NCI-H128 (cell line): ENCODE results near the gene RRP12.
"Not testable (repeated sequence)": the region's sequence is repeated elsewhere in the genome, so short reads cannot be mapped to it uniquely, and the experiment has no call there.

Experiments
- DNase-seq: peaks from one replicate; lab custom pipeline; 2025; ENCODE audit not compliant: unreplicated experiment; lab: John Stamatoyannopoulos, UW

RRP12 gene

DNA sequence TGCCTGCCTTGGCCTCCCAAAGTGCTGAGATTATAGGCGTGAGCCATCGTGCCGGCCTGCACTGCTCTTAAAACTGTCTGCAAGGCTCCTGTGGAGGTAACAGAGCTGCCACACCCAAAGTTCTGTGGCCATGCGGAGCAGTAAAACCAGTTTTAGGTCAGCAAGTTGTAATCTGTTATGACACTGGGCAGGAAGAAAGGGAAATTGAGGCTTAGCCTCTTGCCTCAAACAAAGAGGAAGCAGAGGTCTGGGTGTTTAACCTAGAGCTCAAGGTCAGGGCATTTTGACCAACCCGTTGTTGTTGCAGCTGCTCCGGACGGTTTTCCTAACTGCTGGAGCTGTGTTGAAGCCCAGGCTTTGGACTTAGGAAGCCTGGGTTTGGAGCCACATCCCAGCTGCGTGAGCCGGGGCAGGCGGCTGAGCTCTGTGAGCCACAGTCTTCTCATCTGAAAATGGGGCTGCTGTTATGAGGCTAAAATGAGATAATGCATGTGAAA is 7.4 kb upstream of the RRP12 start:
- DNase-seq = no peak

DNA sequence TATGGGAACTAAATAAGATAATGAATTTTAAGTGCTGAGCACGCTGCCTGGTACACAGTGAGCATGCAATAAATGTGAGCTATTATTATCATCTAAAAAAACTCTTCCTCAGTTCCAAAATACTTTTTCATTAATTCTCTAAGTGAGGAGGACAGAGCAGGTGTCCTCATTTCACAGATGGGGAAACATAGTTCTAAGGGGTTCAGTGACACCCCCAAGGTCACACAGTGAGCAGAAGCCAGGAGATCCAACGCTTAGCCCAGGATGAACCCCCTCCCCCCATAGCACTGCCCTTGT is 6.8 kb upstream of the RRP12 start:
- no peak for DNase-seq

DNA sequence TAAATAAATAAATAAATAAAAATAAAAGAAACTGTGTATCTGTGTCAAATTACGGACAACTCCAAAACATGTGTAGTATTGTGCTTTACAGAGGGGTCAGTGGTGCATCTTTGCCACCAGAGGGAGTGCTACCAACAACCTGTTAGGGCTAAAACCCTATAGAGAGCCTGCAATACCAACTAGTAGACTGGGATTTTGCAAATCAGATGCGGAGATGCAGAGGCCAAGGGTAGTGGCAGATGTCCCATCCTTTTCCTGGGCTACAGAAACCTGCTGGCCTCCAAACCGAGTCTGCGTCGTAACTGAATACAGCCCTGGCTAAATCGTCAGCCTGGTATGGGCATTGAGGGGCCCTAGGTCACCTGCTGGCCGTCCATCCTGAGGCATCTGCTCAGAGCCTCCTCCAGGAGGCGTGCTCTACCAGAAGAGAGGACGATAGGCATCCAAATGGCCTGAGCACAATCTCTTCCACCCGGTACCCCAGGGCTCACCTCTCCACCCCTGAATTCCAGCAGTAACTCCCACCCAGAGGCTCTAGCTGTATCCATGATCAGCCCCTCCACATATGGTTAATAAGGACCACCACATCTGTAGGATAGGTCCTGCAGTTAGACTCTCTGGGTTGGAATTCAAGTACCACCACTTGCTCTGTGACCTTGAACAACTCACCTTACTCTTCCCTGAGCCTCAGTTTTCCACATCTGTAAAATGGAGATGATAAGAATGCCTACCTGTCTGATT is 6.2 kb upstream of the RRP12 start:
- no peak for DNase-seq

DNA sequence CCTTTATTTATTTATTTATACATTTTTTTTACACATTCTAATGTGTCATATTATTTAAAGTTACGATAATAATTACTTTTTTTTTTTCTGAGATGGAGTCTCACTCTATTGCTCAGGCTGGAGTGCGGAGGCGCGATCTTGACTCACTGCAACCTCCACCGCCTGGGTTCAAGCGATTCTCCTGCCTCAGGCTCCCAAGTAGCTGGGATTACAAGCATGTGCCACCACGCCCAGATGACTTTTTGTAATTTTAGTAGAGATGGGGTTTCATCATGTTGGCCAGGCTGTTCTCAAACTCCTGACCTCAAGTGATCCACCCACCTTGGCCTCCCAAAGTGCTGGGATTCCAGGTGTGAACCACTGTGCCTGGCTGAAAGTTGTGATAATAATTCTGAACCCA is 5.3 kb upstream of the RRP12 start:
- DNase-seq = not testable (repeated sequence)

DNA sequence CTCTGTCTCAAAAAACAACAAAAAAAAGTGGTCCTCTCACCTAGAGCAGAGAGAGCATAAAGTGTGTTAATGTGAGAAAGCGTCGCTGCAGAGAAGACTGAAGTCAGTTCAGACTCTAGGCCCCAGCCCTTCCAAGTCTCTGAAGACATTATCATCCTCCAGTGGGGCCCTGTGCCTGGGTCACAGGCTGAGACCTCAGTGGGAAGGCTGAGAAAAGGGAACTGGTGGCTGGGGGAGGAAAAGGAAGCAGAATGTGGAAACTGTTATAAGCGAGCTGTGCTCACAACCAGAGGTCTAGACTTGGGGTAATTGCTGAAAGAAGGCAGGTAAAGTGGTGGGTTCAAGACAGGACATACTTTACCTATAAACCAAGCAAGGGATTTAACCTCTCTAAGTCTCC is 4.9 kb upstream of the RRP12 start:
- DNase-seq = no peak

DNA sequence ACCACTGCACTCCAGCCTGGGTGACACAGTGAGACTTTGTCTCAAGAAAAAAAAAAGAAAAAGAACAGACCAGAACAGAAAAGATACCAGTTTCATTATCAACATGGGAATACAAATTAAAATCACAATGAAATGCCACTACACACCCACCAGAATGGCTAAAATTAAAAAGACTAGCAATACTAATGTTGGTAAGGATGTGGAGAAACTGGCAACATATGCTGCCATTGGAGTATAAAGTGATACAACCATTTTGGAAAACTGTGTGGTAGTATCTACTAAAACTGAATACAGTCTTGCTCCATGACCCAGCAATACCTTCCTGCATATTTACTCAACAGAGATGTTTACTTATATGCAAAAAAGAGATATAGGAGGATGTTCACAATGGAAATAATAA is 2.9 kb upstream of the RRP12 start:
- no peak for DNase-seq

DNA sequence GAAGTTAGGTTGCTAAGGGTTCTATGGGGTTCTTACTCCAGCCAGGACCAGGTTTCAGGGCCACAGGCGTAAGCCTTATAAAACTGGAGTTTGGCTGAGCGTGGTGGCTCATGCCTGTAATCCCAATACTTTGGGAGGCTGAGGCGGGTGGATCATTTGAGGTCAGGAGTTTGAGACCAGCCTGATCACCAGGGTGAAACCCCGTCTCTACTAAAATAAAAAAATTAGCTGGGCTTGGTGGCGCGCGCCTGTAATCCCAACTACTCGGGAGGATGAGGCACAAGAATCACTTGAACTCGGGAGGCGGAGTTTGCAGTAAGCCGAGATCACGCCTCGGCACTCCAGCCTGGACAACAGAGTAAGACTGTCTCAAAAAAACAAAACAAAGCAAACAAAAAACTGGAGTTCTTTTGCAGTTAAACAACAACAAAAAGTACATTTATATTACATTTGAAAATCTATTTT is 347 bp upstream of the RRP12 start:
- no peak for DNase-seq

DNA sequence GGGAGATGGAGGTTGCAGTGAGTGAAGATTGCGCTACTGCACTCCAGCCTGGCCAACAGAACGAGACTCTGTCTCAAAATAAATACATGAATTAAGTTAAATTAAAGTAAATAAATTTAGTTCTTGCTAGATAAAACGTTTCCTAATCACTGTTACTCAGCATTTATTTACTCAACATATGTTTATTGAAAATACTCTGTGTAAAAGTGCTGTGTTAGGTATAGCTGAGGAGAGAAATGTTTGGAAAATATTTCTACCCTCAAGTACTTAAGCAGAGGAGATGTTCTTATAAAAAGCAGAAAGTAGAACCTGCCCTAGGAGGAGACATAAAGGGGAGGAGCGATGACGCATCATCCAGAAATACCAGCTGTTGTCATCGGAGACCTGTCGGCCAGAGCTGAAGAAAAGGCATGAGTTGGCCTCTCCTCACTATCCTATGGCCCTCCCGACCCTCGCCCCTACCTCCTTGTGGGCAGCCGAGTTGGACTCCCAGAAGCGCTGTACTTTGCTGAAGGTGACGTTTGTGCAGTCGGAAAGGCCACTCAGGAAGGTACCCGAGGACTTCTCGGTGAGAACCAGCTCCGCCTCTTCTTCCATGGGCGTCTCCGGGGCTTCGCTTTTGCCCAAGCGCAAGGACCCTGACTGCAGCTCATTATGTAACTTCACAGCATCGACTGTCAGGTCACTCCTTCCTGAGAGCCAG is 1.1 kb downstream of the RRP12 start:
- DNase-seq = no peak

DNA sequence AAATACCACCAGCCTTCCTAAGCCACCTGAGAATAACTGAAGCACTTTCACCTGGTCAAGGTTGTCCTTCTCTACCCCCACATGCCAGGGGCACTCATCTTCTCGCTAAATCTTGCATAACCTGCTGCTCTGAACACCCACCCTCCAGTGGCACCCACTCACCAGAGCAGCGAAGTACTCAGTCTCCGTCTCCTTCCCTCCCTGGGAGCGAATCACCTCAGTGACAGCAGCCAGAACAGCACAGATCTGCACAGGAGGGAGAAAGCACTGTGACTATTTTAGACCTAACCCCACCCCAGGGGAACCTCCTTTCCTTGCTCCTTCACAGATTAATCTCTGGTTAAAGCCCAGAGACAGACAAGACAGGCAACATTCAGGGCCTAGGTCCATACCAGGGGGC is 5.1 kb downstream of the RRP12 start:
- no peak for DNase-seq

DNA sequence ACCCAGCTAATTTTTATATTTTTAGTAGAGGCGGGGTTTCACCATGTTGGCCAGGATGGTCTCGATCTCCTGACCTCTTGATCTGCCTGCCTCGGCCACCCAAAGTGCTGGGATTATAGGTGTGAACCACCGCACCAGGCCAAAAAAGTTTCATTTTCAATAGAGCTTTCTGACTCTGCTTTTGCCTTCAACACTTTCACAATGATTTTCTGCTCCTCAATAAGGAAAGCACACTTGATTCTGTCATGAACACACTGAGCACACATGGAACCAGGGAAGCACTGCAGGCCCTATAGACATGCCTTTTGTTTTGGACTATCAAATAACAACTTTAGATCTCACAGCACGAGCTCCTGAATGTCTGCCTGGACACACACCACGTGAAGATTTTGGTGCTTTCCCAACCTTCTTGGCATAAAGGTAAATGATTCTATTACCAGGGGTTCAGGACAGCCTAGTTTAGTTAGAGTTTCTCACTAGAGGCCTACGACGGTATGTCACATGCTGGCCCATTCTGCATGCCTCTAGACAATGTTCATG is 8.0 kb downstream of the RRP12 start:
- no peak for DNase-seq

DNA sequence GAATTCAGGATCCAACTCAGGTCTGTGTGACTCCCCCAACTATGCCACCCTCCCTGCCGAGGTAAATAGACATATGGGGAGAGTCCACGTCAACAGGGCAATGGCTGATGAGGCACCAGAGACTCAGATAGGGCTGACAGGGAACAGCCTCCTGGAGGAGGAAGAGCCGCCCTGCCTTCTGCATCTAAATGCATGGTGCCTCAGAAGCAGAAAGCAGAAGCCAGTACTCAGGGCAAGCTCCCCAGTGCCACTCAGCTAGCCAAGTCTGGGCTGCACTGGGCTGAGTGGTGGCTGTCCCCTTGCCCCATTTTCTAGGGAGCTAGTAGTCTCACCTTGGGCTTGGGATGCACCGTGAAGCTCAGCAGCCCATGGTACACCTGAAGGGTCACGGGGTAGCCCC is 11.0 kb downstream of the RRP12 start:
- no peak for DNase-seq

DNA sequence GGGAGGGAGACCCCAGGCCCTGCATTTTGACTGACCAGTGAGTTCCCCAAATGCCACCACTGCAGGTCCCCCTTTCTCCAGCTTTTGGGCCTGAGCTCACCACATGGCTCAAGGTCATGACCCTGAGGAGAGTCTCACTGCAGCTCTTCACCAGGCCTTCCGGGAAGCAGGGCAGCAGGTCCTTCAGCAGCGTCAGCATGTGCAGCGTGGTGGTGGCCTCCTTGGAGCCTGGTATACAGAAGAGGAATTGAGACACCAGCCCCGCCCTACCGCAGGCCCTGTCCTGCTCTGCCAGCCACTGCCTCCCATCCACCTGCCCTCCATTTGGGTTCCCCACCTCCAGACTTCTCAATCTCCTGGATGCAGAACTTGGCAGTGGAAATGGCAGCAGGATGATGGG is 13.0 kb downstream of the RRP12 start:
- no peak for DNase-seq

DNA sequence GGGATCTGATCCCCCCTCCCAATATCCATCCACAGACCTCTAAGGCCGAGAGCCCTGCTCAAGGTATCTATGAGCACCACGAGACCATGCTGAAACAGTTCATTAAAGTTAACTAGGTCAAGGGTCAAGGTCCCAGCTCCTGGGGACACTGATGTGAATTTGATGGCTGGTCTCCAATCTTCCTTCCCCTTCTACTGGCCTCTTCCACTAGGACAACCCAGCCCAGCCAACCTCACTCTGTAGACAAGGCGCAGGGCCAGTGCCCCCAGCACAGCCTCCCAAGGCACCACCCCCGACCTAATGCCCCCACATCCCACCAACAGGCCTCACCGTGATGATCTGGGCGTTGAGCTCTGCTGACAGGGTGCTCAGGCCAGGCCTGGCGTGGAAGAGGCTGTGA is 15.6 kb downstream of the RRP12 start:
- DNase-seq = no peak

DNA sequence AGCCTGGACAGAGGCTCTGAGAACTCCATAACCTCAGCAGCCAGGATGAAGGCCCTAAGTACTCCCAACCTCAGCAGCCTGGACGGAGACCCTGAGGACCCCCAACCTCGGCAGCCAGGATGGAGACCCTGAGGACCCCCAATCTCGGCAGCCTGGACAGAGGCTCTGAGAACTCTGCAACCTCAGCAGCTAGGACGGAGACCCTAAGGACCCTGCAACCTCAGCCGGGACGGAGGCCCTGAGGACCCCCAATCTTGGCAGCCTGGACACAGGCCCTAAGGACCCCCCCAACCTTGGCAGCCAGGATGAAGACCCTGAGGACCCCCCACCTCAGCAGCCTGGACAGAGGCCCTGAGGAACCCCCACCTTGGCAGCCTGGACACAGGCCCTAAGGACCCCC is 16.5 kb downstream of the RRP12 start:
- no peak for DNase-seq

DNA sequence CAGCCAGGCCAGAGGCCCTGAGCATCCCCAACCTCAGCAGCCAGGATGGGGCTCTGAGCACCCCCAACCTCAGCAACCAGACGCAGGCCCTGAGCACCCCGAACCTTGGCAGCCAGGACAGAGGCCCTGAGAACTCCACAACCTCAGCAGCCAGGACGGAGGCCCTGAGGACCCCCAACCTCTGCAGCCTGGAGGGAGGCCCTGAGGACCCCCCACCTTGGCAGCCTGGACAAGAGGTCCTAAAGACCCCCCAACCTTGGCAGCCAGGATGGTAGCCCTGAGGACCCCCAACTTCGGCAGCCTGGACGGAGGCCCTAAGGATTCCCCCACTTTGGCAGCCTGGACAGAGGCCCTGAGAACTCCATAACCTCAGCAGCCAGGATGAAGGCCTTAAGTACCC is 17.0 kb downstream of the RRP12 start:
- DNase-seq = no peak

DNA sequence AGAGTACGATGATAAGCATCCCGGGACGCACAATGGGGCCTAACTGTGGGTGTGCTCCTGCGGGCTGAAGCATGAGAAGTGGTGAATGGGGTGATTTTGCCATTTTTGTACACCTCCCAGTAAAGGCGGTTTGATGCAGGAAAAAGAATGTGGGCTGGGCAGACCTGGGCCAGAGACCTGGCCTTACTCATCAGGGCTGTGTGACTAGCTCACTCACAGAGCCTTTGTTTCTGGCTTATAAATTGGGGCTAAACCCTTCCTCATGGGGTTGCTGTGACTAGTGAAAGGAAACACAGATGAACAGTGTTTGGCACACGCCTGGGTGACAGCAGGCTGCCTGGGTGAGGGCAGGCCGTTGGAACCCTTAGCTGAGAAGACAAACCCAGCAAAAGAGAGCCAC is 18.0 kb downstream of the RRP12 start:
- DNase-seq = no peak

DNA sequence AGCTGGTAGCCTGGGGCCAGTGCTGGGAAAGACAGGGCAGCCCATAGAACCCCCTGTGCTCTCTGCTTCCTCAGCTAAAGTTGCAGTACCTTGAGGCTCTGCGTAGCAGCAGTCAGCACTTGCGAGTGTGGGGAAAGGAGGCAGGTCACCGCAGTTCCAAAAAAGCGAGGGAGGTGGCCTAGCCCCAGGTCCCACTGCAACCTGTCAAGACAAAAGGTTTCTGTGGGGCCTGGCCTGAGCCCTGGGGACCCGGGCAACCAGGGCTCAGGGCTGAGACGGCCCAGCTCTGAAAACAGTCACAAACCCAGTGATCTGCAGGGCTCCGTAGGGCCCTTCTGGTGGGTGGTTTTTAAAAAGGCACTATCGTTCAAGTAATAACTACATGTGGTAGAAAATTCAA is 19.5 kb downstream of the RRP12 start:
- no peak for DNase-seq

DNA sequence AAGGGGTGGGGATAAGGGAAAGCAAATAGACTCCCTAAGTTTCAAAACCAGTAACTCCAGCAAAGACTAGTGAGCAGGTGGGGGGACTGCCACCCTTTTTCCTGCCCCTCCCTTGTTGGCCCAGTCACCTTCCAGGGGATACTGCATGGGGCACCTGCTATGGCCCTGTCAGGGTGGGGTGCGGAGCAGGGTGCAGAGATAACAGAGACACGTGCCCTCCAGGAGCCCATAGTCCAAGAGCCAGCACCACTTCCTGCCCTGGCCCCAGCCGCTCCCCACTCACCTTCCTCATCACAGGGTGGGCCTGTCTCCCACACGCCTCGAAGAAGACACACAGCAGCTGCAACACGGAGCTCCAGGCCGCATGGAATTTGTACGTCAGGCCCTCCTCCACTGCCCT is 20.6 kb downstream of the RRP12 start:
- no peak for DNase-seq

DNA sequence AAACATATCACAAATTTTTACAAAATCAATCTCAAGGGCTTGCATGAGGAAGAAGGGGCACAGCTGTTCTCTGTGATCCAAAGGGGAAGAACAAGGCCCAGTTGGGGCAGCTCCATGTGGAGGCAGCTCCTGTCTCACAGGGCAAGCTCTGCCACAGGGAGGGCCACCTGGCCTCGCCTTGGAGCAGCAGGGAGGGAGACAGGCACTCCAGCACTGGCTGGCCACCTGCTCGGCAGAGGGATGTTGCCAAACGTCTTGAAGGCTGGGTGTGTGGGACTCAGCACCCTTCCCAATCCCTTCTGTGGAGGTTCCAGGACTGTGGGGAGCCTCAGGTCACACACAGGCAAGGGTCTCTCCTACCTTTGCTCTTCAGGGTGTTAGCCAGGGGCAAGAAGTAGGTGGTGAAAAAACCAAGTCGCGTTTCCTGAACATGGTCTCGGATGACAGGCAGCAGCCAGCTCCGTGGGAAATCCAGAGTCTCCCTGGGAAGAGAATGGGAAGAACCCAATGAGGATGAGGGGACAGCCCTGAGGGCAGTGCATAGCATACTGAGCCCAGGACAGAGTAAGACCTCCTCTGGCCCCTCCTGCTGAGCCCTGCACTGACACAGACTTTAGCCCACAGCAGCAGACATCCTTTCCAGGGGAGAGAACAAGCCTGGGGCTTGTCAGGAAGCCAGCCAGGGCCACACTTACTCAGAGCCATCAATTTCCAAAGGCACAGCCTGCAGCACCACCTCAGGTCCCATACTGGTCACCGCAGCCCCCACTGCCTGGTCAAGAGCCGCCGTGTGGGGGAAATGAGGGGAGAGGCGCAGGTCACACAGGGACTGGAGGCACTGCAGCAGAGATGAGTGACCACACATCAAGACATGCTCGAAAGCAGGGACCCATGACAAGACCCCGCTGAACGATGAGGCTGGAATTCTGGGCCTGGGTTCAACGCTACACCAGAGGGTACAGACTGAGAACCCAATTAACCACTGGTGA is 21.9 kb downstream of the RRP12 start:
- DNase-seq = no peak

DNA sequence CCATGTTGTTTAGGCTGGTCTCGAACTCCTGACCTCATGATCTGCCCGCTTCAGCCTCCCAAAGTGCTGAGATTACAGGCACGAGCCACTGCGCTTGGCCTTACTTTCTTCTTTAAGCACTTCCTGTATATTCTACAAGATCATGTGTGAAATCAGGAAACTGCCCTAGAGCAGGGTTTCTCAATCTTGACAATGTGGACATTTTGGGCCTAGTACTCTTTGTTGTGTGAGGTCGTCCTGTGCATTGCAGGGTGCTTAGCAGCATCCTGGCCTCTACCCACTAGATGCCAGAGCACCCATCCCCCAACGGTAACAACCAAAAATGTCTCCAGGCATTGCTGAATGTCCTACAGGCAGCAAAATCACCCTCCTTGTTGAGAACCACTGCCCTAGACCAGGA is 24.7 kb downstream of the RRP12 start:
- no peak for DNase-seq

DNA sequence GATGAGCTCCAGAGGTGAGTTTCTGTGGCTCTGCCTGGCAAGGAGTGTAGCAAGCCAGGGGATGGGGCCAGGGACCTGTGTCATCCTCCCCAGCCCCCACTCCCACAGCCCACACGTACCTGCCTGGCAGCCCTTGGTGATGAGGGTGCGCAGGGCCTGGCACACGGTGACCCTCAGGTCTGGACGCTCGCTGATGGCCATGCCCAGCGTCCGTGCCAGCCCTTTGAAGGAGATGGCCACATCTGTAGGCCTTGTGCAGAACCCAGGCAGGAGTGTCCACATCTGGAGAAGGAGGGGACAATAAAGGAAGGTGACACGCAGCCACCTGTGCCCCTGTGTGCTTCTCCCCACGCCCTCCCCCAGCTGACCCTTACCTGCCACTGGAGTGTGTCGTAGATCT is 27.7 kb downstream of the RRP12 start:
- DNase-seq = no peak
